HepG2 (cell line): ENCODE measurements around the gene NATD1. TPM values are rescaled to one million over a fixed set of nuclear protein-coding genes. Genes with fewer than 3 reads are reported as not detected.

Experiments used
- ATF1 ChIP-seq: IDR thresholded peaks from 2 replicates; pipeline ENCODE4 v1.6.1; 2016; ENCODE audit warnings: mild to moderate bottlenecking, control low read depth
- JUND ChIP-seq: sonication (generic); formaldehyde crosslinking; IDR thresholded peaks from 2 replicates; pipeline ENCODE4 v1.8.0; 2022; ENCODE audit warnings: mild to moderate bottlenecking, missing genetic modification reagents
- KLF9 ChIP-seq: IDR thresholded peaks from 2 replicates; pipeline ENCODE4 v1.6.1; 2016; ENCODE audit warnings: low read depth
- PAWR ChIP-seq: sonication (generic); formaldehyde crosslinking; IDR thresholded peaks from 2 replicates; pipeline ENCODE4 v1.4.0; 2020; ENCODE audit warnings: missing genetic modification reagents, mild to moderate bottlenecking, borderline replicate concordance
- PCBP1 ChIP-seq: fragments of 200-400 bp; formaldehyde crosslinking; IDR thresholded peaks from 2 replicates; pipeline ENCODE4 v1.6.1; 2017; ENCODE audit warnings: mild to moderate bottlenecking, low read depth, low read length, borderline replicate concordance
- PRMT3 ChIP-seq: sonication (generic); formaldehyde crosslinking; IDR thresholded peaks from 2 replicates; pipeline ENCODE4 v1.8.1; 2022; ENCODE audit warnings: low read depth, mild to moderate bottlenecking, moderate library complexity, missing genetic modification reagents, borderline replicate concordance
- SMAD9 ChIP-seq: sonication (generic); formaldehyde crosslinking; IDR thresholded peaks from 2 replicates; pipeline ENCODE4 v1.5.1; 2020; ENCODE audit warnings: mild to moderate bottlenecking, missing genetic modification reagents
- ZNF335 ChIP-seq: sonication (generic); formaldehyde crosslinking; IDR thresholded peaks from 2 replicates; pipeline ENCODE4 v1.4.0; 2020; ENCODE audit warnings: missing genetic modification reagents
- ZNF547 ChIP-seq: sonication (generic); formaldehyde crosslinking; IDR thresholded peaks from 2 replicates; pipeline ENCODE4 v1.5.1; 2020; ENCODE audit warnings: mild to moderate bottlenecking, missing genetic modification reagents
- ZNF891 ChIP-seq: sonication (generic); formaldehyde crosslinking; IDR thresholded peaks from 2 replicates; pipeline ENCODE4 v1.5.0; 2020; ENCODE audit warnings: mild to moderate bottlenecking, missing genetic modification reagents
- polyA plus RNA-seq, 8 experiments: library from polyadenylated mRNA; depleted of rRNA in 3 of 8; stranded (reverse) in 7 of 8; unstranded in 1 of 8; fragments of >200 nt; fragmentation: Illumina TruSeq in 4 of 8; extraction: Trizol in 4 of 8; gene quantifications; 2 replicates each; pipeline versions ENCODE4 v1.2.1 to v1.2.3, GENCODE V29; 2011 to 2016; ENCODE audit warnings: low read depth in 4 of 8, missing spikeins in 1 of 8, mixed read lengths in 1 of 8; ENCODE audit not compliant: insufficient read depth in 1 of 8
- total RNA-seq, 5 experiments: library from RNA; depleted of rRNA; stranded (reverse); fragments of >200 nt; fragmentation: Illumina TruSeq; extraction: Trizol; gene quantifications; 2 replicates each; pipeline ENCODE4 v1.2.3, GENCODE V29; 2016; ENCODE audit warnings: low read depth in 1 of 5
- TF ChIP-seq, protein P1 (sequence below): sonication (generic); formaldehyde crosslinking; IDR thresholded peaks from 2 replicates; pipeline ENCODE4 v1.5.1; 2020; ENCODE audit warnings: mild to moderate bottlenecking, missing genetic modification reagents, borderline replicate concordance
- TF ChIP-seq, protein P2 (sequence below): sonication (generic); formaldehyde crosslinking; IDR thresholded peaks from 2 replicates; pipeline ENCODE4 v1.4.0; 2020; ENCODE audit warnings: mild to moderate bottlenecking, missing genetic modification reagents, borderline replicate concordance
- TF ChIP-seq, protein P3 (sequence below): sonication (generic); formaldehyde crosslinking; conservative IDR thresholded peaks from 2 replicates; pipeline ENCODE4 v1.4.0; 2020; ENCODE audit warnings: missing genetic modification reagents
- TF ChIP-seq, protein P4 (sequence below): sonication (generic); formaldehyde crosslinking; IDR thresholded peaks from 2 replicates; pipeline ENCODE4 v1.4.0; 2020; ENCODE audit warnings: low read depth, mild to moderate bottlenecking, missing genetic modification reagents

Gene NATD1
- total and polyA plus RNA-seq, 2 of the 13 experiments (the other 11 are each of a cell fraction or from before 2014, with no cell fraction given) = 0.31 to 2.3 TPM

DNA sequence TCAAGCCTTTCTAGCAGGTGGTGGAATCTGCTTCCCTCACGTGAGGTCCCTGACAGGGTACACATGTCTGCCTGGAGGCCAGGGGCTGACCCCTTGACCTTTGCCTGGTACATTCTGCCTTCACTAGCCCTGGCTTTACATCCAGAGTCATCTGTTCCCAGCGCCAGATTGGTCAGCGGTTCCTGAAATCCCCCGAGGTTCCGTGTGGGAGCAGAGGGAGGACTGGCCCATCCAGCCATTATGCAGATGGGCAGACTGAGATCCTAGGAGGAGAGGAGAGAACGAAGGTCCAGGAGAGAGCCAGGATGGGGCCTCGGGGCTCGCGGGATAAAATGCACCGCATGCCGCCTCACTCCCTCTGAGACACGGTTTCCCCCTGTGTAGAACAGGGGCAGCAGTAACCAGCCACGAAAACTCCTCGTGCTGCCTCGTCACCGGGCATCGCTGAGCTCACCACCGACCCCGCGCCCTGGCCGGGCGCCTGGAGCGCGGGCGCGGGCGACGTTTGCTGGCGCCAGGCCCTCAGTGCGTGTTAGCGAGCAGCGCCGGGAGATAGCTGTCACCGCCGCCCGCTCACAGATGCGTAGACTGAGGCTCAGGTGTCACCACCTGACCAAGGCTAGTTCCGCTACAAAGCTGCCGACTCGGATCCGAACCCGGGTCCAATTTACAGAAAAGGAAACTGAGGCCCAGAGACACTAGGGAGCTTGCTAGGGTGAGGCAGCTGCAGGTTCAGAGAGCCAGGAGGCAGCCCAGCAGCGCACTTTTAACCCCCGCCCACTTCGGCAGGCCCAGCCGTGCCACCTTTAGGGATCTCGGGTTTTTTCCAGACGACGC is 30.5 kb upstream of the NATD1 start (continued):
- TF ChIP-seq, protein P1, sequence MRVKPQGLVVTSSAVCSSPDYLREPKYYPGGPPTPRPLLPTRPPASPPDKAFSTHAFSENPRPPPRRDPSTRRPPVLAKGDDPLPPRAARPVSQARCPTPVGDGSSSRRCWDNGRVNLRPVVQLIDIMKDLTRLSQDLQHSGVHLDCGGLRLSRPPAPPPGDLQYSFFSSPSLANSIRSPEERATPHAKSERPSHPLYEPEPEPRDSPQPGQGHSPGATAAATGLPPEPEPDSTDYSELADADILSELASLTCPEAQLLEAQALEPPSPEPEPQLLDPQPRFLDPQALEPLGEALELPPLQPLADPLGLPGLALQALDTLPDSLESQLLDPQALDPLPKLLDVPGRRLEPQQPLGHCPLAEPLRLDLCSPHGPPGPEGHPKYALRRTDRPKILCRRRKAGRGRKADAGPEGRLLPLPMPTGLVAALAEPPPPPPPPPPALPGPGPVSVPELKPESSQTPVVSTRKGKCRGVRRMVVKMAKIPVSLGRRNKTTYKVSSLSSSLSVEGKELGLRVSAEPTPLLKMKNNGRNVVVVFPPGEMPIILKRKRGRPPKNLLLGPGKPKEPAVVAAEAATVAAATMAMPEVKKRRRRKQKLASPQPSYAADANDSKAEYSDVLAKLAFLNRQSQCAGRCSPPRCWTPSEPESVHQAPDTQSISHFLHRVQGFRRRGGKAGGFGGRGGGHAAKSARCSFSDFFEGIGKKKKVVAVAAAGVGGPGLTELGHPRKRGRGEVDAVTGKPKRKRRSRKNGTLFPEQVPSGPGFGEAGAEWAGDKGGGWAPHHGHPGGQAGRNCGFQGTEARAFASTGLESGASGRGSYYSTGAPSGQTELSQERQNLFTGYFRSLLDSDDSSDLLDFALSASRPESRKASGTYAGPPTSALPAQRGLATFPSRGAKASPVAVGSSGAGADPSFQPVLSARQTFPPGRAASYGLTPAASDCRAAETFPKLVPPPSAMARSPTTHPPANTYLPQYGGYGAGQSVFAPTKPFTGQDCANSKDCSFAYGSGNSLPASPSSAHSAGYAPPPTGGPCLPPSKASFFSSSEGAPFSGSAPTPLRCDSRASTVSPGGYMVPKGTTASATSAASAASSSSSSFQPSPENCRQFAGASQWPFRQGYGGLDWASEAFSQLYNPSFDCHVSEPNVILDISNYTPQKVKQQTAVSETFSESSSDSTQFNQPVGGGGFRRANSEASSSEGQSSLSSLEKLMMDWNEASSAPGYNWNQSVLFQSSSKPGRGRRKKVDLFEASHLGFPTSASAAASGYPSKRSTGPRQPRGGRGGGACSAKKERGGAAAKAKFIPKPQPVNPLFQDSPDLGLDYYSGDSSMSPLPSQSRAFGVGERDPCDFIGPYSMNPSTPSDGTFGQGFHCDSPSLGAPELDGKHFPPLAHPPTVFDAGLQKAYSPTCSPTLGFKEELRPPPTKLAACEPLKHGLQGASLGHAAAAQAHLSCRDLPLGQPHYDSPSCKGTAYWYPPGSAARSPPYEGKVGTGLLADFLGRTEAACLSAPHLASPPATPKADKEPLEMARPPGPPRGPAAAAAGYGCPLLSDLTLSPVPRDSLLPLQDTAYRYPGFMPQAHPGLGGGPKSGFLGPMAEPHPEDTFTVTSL (CRISPR knock-in tag) = no peak
- TF ChIP-seq KLF9 (CRISPR knock-in tag) (no peak), JUND (CRISPR knock-in tag) (no peak), PCBP1 (no peak), PAWR (CRISPR knock-in tag) (no peak), SMAD9 (CRISPR knock-in tag) (no peak), ZNF335 (no peak), ATF1 (CRISPR knock-in tag) (no peak), PRMT3 (CRISPR knock-in tag) (no peak), ZNF547 (CRISPR knock-in tag) (no peak), ZNF891 (peak; percentile 4; the same call in 1 of the 2 replicates)
- TF ChIP-seq, protein P2, sequence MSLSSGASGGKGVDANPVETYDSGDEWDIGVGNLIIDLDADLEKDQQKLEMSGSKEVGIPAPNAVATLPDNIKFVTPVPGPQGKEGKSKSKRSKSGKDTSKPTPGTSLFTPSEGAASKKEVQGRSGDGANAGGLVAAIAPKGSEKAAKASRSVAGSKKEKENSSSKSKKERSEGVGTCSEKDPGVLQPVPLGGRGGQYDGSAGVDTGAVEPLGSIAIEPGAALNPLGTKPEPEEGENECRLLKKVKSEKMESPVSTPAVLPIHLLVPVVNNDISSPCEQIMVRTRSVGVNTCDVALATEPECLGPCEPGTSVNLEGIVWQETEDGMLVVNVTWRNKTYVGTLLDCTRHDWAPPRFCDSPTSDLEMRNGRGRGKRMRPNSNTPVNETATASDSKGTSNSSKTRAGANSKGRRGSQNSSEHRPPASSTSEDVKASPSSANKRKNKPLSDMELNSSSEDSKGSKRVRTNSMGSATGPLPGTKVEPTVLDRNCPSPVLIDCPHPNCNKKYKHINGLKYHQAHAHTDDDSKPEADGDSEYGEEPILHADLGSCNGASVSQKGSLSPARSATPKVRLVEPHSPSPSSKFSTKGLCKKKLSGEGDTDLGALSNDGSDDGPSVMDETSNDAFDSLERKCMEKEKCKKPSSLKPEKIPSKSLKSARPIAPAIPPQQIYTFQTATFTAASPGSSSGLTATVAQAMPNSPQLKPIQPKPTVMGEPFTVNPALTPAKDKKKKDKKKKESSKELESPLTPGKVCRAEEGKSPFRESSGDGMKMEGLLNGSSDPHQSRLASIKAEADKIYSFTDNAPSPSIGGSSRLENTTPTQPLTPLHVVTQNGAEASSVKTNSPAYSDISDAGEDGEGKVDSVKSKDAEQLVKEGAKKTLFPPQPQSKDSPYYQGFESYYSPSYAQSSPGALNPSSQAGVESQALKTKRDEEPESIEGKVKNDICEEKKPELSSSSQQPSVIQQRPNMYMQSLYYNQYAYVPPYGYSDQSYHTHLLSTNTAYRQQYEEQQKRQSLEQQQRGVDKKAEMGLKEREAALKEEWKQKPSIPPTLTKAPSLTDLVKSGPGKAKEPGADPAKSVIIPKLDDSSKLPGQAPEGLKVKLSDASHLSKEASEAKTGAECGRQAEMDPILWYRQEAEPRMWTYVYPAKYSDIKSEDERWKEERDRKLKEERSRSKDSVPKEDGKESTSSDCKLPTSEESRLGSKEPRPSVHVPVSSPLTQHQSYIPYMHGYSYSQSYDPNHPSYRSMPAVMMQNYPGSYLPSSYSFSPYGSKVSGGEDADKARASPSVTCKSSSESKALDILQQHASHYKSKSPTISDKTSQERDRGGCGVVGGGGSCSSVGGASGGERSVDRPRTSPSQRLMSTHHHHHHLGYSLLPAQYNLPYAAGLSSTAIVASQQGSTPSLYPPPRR (CRISPR knock-in tag) = no peak
- TF ChIP-seq, protein P3, sequence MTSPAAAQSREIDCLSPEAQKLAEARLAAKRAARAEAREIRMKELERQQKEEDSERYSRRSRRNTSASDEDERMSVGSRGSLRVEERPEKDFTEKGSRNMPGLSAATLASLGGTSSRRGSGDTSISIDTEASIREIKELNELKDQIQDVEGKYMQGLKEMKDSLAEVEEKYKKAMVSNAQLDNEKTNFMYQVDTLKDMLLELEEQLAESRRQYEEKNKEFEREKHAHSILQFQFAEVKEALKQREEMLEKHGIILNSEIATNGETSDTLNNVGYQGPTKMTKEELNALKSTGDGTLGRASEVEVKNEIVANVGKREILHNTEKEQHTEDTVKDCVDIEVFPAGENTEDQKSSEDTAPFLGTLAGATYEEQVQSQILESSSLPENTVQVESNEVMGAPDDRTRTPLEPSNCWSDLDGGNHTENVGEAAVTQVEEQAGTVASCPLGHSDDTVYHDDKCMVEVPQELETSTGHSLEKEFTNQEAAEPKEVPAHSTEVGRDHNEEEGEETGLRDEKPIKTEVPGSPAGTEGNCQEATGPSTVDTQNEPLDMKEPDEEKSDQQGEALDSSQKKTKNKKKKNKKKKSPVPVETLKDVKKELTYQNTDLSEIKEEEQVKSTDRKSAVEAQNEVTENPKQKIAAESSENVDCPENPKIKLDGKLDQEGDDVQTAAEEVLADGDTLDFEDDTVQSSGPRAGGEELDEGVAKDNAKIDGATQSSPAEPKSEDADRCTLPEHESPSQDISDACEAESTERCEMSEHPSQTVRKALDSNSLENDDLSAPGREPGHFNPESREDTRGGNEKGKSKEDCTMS (CRISPR knock-in tag) = no peak
- TF ChIP-seq, protein P4, sequence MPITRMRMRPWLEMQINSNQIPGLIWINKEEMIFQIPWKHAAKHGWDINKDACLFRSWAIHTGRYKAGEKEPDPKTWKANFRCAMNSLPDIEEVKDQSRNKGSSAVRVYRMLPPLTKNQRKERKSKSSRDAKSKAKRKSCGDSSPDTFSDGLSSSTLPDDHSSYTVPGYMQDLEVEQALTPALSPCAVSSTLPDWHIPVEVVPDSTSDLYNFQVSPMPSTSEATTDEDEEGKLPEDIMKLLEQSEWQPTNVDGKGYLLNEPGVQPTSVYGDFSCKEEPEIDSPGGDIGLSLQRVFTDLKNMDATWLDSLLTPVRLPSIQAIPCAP (CRISPR knock-in tag) = no peak
